HEK293 (cell line): Measurements from ENCODE around the gene BLM.

ENCODE experiments used
- CTCF ChIA-PET: fragments of 350-600 bp; formaldehyde crosslinking; extraction: SDS; loops from one replicate; lab custom pipeline; 2021; ENCODE audit warnings: antibody characterized with exemption; lab: Yijun Ruan, JAX
- POLR2A ChIA-PET: fragments of 300-600 bp; formaldehyde crosslinking; extraction: SDS; loops from one replicate; lab custom pipeline; 2020; ENCODE audit warnings: antibody characterized with exemption, inconsistent platforms; lab: Yijun Ruan, JAX
- H3K27ac ChIP-seq: fragments of 200-500 bp; sonication (Bioruptor generic); 2 replicates; pipeline ENCODE4 v1.5.1; 2014; ENCODE audit warnings: low read depth, low read length, control low read depth, inconsistent platforms; ENCODE audit errors: extremely low read depth
- H3K36me3 ChIP-seq, 2 experiments: fragments of 200-500 bp in 1 of 2; sonication (Bioruptor generic) in 1 of 2; 1 replicate in 1 of 2; 2 replicates in 1 of 2; pipeline ENCODE4 v1.5.1; 2014 to 2017; ENCODE audit warnings: inconsistent platforms in 2 of 2, low read length in 2 of 2; ENCODE audit not compliant: control insufficient read depth in 2 of 2, insufficient read depth in 1 of 2
- H3K4me1 ChIP-seq: fragments of 200-500 bp; sonication (Bioruptor generic); 2 replicates; pipeline ENCODE4 v1.5.1; 2014; ENCODE audit warnings: mild to moderate bottlenecking, low read length, inconsistent platforms; ENCODE audit not compliant: control insufficient read depth, insufficient read depth
- H3K4me3 ChIP-seq: 2 replicates; pipeline ENCODE4 v1.5.1; 2011; ENCODE audit warnings: low read depth, mild to moderate bottlenecking, control low read depth, low read length, moderate library complexity
- H3K9me3 ChIP-seq: fragments of 200-500 bp; sonication (Bioruptor generic); 2 replicates; pipeline ENCODE4 v1.5.1; 2014; ENCODE audit warnings: low read depth, low read length, inconsistent platforms; ENCODE audit not compliant: control insufficient read depth, insufficient read depth
- FEZF1 ChIP-seq: fragments of 450-650 bp; formaldehyde crosslinking; IDR thresholded peaks from 2 replicates; pipeline ENCODE4 v1.5.1; 2016; ENCODE audit warnings: missing biosample characterization, missing genetic modification characterization
- KLF16 ChIP-seq: fragments of 450-650 bp; formaldehyde crosslinking; IDR thresholded peaks from 2 replicates; pipeline ENCODE4 v1.5.1; 2017; ENCODE audit warnings: missing biosample characterization, missing genetic modification characterization
- MEIS1 ChIP-seq: sonication (generic); formaldehyde crosslinking; IDR thresholded peaks from 2 replicates; pipeline ENCODE4 v1.8.1; 2022; ENCODE audit warnings: missing genetic modification reagents, mild to moderate bottlenecking, borderline replicate concordance
- ZBTB17 ChIP-seq: fragments of 450-650 bp; formaldehyde crosslinking; IDR thresholded peaks from 2 replicates; pipeline ENCODE4 v1.5.1; 2016; ENCODE audit warnings: missing biosample characterization, missing genetic modification characterization
- ZFP3 ChIP-seq: fragments of 450-650 bp; formaldehyde crosslinking; IDR thresholded peaks from 2 replicates; pipeline ENCODE4 v1.5.1; 2016; ENCODE audit warnings: low read depth, missing biosample characterization, missing genetic modification characterization
- ZNF140 ChIP-seq: fragments of 450-650 bp; formaldehyde crosslinking; IDR thresholded peaks from 2 replicates; pipeline ENCODE4 v1.5.1; 2016; ENCODE audit warnings: missing biosample characterization, missing genetic modification characterization
- ZNF174 ChIP-seq: fragments of 450-650 bp; formaldehyde crosslinking; IDR thresholded peaks from 2 replicates; pipeline ENCODE4 v1.5.0; 2017; ENCODE audit warnings: missing biosample characterization, mild to moderate bottlenecking, missing genetic modification characterization
- ZNF19 ChIP-seq: fragments of 450-650 bp; formaldehyde crosslinking; IDR thresholded peaks from 2 replicates; pipeline ENCODE4; 2016; ENCODE audit warnings: missing biosample characterization, missing genetic modification characterization, low read depth
- ZNF202 ChIP-seq: fragments of 450-650 bp; formaldehyde crosslinking; IDR thresholded peaks from 2 replicates; pipeline ENCODE4 v1.5.1; 2016; ENCODE audit warnings: missing biosample characterization, missing genetic modification characterization, borderline replicate concordance
- ZNF48 ChIP-seq: fragments of 450-650 bp; formaldehyde crosslinking; IDR thresholded peaks from 2 replicates; pipeline ENCODE4 v1.5.1; 2016; ENCODE audit warnings: missing biosample characterization, missing genetic modification characterization
- ZNF596 ChIP-seq: fragments of 450-650 bp; IDR thresholded peaks from 2 replicates; pipeline ENCODE4 v1.5.0; 2018; ENCODE audit warnings: missing biosample characterization, mild to moderate bottlenecking, missing genetic modification characterization, moderate library complexity
- ZNF600 ChIP-seq: fragments of 450-650 bp; formaldehyde crosslinking; IDR thresholded peaks from 2 replicates; pipeline ENCODE4 v1.5.1; 2016; ENCODE audit warnings: missing biosample characterization, missing genetic modification characterization
- ZNF610 ChIP-seq: fragments of 450-650 bp; formaldehyde crosslinking; IDR thresholded peaks from 2 replicates; pipeline ENCODE4 v1.5.1; 2016; ENCODE audit warnings: missing biosample characterization, missing genetic modification characterization, borderline replicate concordance
- ZNF623 ChIP-seq: fragments of 450-650 bp; formaldehyde crosslinking; IDR thresholded peaks from 2 replicates; pipeline ENCODE4 v1.5.1; 2016; ENCODE audit warnings: missing biosample characterization, missing genetic modification characterization
- ZNF664 ChIP-seq: fragments of 450-650 bp; formaldehyde crosslinking; IDR thresholded peaks from 2 replicates; pipeline ENCODE4 v1.5.1; 2016; ENCODE audit warnings: missing biosample characterization, missing genetic modification characterization
- TF ChIP-seq, protein P1 (sequence below): fragments of 450-650 bp; formaldehyde crosslinking; IDR thresholded peaks from 2 replicates; pipeline ENCODE4 v1.5.1; 2016; ENCODE audit warnings: missing biosample characterization, missing genetic modification characterization
- TF ChIP-seq, protein P2 (sequence below): fragments of 450-650 bp; formaldehyde crosslinking; IDR thresholded peaks from 2 replicates; pipeline ENCODE4 v1.5.1; 2017; ENCODE audit warnings: missing biosample characterization, missing genetic modification characterization
- TF ChIP-seq, protein P3 (sequence below): fragments of 450-650 bp; formaldehyde crosslinking; IDR thresholded peaks from 2 replicates; pipeline ENCODE4 v1.5.1; 2017; ENCODE audit warnings: missing biosample characterization, mild to moderate bottlenecking, missing genetic modification characterization, moderate library complexity

The BLM gene

DNA sequence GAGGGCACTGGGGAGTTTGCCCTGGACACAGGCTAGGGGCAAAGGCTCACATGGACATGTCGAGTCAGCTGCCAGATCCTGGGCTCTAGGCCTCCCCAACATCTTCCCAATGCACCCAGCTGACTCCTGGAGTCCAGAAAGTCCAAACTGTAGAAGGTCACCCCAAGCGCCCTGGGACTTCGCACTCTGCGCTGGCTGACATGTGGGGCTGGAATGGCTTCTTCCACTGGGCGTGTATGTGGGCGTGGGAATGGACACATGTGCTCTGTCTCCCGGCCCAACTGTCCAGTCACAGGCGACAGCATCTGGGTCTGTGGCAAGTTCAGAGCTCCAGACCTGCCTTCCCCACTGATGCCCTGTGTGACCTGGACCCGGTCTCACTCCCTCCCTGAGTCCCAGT, 138.0 kb downstream of the BLM start (continued):
- TF ChIP-seq ZNF664 (tag by site-specific recombination), result no peak
- TF ChIP-seq, protein P1, sequence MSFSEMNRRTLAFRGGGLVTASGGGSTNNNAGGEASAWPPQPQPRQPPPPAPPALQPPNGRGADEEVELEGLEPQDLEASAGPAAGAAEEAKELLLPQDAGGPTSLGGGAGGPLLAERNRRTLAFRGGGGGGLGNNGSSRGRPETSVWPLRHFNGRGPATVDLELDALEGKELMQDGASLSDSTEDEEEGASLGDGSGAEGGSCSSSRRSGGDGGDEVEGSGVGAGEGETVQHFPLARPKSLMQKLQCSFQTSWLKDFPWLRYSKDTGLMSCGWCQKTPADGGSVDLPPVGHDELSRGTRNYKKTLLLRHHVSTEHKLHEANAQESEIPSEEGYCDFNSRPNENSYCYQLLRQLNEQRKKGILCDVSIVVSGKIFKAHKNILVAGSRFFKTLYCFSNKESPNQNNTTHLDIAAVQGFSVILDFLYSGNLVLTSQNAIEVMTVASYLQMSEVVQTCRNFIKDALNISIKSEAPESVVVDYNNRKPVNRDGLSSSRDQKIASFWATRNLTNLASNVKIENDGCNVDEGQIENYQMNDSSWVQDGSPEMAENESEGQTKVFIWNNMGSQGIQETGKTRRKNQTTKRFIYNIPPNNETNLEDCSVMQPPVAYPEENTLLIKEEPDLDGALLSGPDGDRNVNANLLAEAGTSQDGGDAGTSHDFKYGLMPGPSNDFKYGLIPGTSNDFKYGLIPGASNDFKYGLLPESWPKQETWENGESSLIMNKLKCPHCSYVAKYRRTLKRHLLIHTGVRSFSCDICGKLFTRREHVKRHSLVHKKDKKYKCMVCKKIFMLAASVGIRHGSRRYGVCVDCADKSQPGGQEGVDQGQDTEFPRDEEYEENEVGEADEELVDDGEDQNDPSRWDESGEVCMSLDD, result no peak
- TF ChIP-seq MEIS1, result no peak
- TF ChIP-seq, protein P2, sequence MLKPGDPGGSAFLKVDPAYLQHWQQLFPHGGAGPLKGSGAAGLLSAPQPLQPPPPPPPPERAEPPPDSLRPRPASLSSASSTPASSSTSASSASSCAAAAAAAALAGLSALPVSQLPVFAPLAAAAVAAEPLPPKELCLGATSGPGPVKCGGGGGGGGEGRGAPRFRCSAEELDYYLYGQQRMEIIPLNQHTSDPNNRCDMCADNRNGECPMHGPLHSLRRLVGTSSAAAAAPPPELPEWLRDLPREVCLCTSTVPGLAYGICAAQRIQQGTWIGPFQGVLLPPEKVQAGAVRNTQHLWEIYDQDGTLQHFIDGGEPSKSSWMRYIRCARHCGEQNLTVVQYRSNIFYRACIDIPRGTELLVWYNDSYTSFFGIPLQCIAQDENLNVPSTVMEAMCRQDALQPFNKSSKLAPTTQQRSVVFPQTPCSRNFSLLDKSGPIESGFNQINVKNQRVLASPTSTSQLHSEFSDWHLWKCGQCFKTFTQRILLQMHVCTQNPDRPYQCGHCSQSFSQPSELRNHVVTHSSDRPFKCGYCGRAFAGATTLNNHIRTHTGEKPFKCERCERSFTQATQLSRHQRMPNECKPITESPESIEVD, result no peak
- TF ChIP-seq ZNF596, result no peak
- TF ChIP-seq ZNF174 (tag by site-specific recombination), result no peak
- no peak for TF ChIP-seq KLF16 (tag by site-specific recombination)

DNA sequence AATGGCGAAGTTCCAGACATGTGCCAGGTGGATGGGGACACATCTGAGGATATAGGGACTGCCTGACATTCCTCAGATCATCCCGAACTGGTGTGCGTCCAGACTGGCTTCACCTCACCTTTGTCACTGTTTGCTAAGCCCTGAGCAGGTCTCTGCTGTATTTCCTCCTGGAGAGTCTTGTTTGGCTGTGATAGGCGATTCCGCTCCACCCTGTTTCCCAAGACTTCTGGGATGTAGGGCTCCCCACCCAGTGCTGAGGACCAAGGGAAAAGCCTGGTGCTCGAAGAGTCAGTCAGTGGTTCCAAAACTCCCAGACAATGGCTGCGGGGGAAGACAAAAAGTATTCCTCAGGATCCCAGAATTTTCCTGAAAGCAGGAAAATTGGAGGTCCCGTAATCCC, 140.2 kb downstream of the BLM start:
- no peaks in the 10 kb centered on the region for H3K36me3 ChIP-seq
- peaks cover 12% of the 10 kb centered on the region for H3K4me1 ChIP-seq
- H3K9me3 ChIP-seq, result no peaks in the 10 kb centered on the region
- ChIA-PET POLR2A (no interaction called here), CTCF (no interaction called here)
- no peak overlapping the region for H3K4me3 ChIP-seq
- H3K27ac ChIP-seq, result no peak overlapping the region
- no peak for TF ChIP-seq ZNF610 (tag by site-specific recombination)
- peak; percentile 82 for TF ChIP-seq ZNF140
- no peak for TF ChIP-seq ZNF48
- no peak for TF ChIP-seq FEZF1
- TF ChIP-seq ZNF19 (tag by site-specific recombination), result no peak

DNA sequence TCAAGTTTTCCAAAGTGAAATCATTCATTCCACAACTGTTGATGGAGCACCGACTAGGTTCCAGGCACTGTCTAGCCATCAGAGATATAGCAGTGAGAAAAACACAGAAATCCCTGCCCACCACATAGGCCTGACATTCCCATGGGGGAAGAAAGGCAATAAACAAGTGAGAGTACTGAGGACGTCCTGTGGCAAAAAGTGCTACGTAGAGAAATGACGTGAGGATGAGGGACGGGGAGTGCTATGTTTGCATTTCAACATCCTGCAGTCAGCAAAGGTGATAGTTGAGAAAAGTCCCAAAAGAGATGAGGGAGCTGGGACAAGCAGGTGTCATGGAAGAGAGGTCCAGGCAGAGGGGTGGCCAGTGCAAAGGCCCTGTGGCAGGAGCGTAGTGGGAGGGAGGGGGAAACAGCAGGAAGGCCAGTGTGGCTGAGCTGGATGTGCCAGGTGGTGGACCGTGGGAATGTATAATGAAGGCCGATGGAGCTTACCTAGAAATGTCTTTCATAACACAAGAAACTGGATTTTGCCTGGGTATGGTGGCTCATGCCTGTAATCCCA, 140.8 kb downstream of the BLM start:
- ChIA-PET CTCF (interaction anchor here (0.6 to 1.5 kb wide), 2 partner anchors 28 to 702 kb away, joined by 3 to 5 read pairs; no protein-coding TSS in a partner anchor), POLR2A (no interaction called here)
- Histone ChIP-seq H3K4me3 (no peak overlapping the region), H3K27ac (no peak overlapping the region), H3K4me1 (peaks cover 12% of the 10 kb centered on the region)
- TF ChIP-seq ZNF623 (tag by site-specific recombination), result peak; percentile 97
- no peak for TF ChIP-seq ZNF202 (tag by site-specific recombination)
- TF ChIP-seq, all 188 proteins: peak for 1
- no peaks in the 10 kb centered on the region for H3K36me3 ChIP-seq
- H3K9me3 ChIP-seq, result no peaks in the 10 kb centered on the region

DNA sequence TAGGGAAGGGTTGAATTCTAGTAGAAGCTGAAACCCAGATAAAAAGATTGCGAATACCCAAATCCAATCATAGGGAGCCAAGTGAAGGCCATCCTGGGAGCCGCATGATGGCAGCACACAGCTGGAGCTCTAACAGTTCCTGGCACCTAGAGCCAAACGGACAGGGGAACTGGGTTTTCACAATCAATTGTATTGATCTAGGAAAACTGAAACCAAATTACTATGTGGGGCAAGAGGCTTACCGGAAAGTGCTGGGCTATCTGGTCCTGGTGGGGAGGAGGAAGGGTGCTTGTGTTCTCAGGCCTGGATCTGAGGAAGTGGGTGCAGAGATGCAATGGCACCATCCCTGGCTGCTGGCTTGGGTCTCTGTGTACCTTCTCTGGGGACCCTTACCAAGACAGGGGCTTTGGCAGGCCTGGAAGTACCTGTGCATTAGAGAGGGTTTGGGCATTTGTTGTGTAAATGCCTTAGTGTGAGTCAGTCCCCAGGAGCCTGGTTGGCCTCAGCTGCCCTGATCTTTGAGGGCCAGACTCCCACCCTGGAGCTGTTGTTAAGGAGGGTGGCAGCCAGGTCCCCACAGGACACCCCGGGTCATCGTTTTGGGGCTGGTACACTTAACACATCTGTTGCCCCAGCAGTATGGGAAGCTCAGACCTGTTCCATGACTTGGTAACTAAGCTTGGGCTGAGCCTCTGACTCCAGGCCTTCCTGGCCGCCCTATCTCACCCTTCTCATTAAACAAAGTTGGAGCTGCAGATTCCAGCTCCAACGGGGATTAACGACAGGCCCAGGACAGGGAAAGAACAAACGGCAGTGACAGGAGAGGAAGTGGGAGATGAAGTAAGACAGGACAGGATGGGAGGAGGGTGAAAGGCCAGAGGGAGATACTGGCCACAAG, 142.3 kb downstream of the BLM start:
- no peak overlapping the region for H3K27ac ChIP-seq
- H3K4me3 ChIP-seq, result no peak overlapping the region
- H3K4me1 ChIP-seq, result peaks cover 12% of the 10 kb centered on the region
- CTCF ChIA-PET, result interaction anchor here (0.6 to 1.5 kb wide), 3 partner anchors 22 to 27 kb away, joined by 3 to 5 read pairs (median 3); no protein-coding TSS in a partner anchor
- no peaks in the 10 kb centered on the region for H3K36me3 ChIP-seq
- no peaks in the 10 kb centered on the region for H3K9me3 ChIP-seq
- TF ChIP-seq ZBTB17 (tag by site-specific recombination), result 0 out of 2 replicates have a peak, but pooled peaks have one; percentile 12
- peak; percentile 69 for TF ChIP-seq ZNF600 (tag by site-specific recombination)
- TF ChIP-seq, protein P3, sequence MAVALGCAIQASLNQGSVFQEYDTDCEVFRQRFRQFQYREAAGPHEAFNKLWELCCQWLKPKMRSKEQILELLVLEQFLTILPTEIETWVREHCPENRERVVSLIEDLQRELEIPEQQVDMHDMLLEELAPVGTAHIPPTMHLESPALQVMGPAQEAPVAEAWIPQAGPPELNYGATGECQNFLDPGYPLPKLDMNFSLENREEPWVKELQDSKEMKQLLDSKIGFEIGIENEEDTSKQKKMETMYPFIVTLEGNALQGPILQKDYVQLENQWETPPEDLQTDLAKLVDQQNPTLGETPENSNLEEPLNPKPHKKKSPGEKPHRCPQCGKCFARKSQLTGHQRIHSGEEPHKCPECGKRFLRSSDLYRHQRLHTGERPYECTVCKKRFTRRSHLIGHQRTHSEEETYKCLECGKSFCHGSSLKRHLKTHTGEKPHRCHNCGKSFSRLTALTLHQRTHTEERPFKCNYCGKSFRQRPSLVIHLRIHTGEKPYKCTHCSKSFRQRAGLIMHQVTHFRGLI, result peak; percentile 63
- no peak for TF ChIP-seq ZFP3 (tag by site-specific recombination)
- TF ChIP-seq, all 188 proteins: peak for 3
- POLR2A ChIA-PET, result interaction anchor here (1.0 to 1.1 kb wide), 2 partner anchors 9 kb away, joined by 3 to 5 read pairs; partner anchors contain the start of gene FURIN
